Measurements from ENCODE around the gene ITIH4. TPM values are rescaled to one million over a fixed set of nuclear protein-coding genes. Genes with fewer than 3 reads are reported as not detected.

The ITIH4 gene
- total RNA-seq, 1 experiment from 2014 or later = 4.1 TPM

DNA sequence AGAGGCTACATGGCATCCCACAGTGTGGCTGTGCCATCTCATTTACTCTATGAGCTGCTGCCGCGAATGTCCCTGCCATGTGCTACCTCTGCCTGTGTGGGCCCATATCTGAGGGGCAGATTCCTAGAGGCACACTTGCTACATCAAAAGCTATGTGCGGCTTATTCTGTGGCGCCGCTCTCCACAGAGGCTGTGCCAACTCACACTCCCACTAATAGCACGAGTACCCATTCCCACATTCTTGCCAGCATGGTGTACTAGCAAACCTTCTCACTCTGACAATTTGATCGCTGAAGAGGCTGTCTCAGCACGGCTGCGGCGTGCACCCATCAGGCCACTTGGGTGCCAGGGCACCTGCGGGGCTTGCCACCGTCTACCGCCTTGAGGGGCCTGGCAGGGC lies 35.5 kb upstream of the ITIH4 start:
- no peak for DNase-seq
- ChIA-PET POLR2A (no interaction called here), CTCF (no interaction called here)
- Mint-ChIP-seq H3K27me3 (ENCODE audit: insufficient read depth, unreplicated experiment) (no peaks in the 10 kb centered on the region), H3K27ac (ENCODE audit: unreplicated experiment) (no peak overlapping the region), H3K4me1 (ENCODE audit: low read depth, unreplicated experiment) (no peaks in the 10 kb centered on the region), H3K4me3 (ENCODE audit: unreplicated experiment) (no peak overlapping the region), H3K36me3 (ENCODE audit: insufficient read depth, unreplicated experiment) (peaks cover 13% of the 10 kb centered on the region), H3K9me3 (ENCODE audit: unreplicated experiment) (peaks cover 14% of the 10 kb centered on the region)
- H3K4me3 ChIP-seq (ENCODE audit: low read depth, low read length) = no peak overlapping the region
- intact Hi-C loops (cut with micrococcal nuclease; ENCODE audit: unreplicated experiment) = no loop called here
- no peaks in the 10 kb centered on the region for H3K27me3 ChIP-seq (replicated peaks; ENCODE audit: control insufficient read depth, insufficient read depth, low read length)
- no TSS peak for BruUV-seq (replicated peaks)
- no peaks in the 10 kb centered on the region for H3K36me3 ChIP-seq (ENCODE audit: control insufficient read depth, insufficient read depth, low read length)
- TF ChIP-seq, protein P1, sequence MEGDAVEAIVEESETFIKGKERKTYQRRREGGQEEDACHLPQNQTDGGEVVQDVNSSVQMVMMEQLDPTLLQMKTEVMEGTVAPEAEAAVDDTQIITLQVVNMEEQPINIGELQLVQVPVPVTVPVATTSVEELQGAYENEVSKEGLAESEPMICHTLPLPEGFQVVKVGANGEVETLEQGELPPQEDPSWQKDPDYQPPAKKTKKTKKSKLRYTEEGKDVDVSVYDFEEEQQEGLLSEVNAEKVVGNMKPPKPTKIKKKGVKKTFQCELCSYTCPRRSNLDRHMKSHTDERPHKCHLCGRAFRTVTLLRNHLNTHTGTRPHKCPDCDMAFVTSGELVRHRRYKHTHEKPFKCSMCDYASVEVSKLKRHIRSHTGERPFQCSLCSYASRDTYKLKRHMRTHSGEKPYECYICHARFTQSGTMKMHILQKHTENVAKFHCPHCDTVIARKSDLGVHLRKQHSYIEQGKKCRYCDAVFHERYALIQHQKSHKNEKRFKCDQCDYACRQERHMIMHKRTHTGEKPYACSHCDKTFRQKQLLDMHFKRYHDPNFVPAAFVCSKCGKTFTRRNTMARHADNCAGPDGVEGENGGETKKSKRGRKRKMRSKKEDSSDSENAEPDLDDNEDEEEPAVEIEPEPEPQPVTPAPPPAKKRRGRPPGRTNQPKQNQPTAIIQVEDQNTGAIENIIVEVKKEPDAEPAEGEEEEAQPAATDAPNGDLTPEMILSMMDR (IDR thresholded peaks at IDR 0.05; ENCODE audit: insufficient read depth in 1 of 2, low read depth in 1 of 2, low read length in 1 of 2, severe bottlenecking in 1 of 2, unreplicated experiment in 1 of 2) = no peak
- H3K4me1 ChIP-seq = no peaks in the 10 kb centered on the region
- no peaks in the 10 kb centered on the region for H3K9me3 ChIP-seq

DNA sequence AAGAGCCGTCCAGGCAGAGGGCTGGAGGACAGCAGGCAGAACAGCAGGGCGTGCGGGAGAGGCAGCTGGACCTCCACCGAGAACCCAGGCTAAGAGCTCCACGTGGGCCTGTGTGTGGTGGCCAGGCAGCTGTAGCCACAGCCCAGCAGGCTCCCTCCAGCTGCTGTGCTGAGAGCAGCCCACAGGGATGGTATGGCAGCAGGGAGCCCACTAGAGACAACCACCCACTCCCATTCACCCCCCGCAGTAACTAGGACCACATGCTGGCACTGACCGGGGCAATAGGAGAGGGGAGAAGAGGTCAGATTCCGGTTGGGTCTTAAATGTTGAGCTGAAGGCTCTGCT lies 29.9 kb upstream of the ITIH4 start:
- TF ChIP-seq, protein P1 (IDR thresholded peaks at IDR 0.05; ENCODE audit: insufficient read depth in 1 of 2, low read depth in 1 of 2, low read length in 1 of 2, severe bottlenecking in 1 of 2, unreplicated experiment in 1 of 2) = no peak
- no peak overlapping the region for H3K4me3 ChIP-seq (ENCODE audit: low read depth, low read length)
- intact Hi-C loops (cut with micrococcal nuclease; ENCODE audit: unreplicated experiment) = no loop called here
- no peaks in the 10 kb centered on the region for H3K4me1 ChIP-seq
- no peaks in the 10 kb centered on the region for H3K27me3 ChIP-seq (replicated peaks; ENCODE audit: control insufficient read depth, insufficient read depth, low read length)
- POLR2A ChIA-PET = no interaction called here
- no peak for DNase-seq
- Mint-ChIP-seq H3K4me3 (ENCODE audit: unreplicated experiment) (no peak overlapping the region), H3K36me3 (ENCODE audit: insufficient read depth, unreplicated experiment) (peaks cover 2% of the 10 kb centered on the region), H3K4me1 (ENCODE audit: low read depth, unreplicated experiment) (no peaks in the 10 kb centered on the region), H3K27ac (ENCODE audit: unreplicated experiment) (no peak overlapping the region), H3K27me3 (ENCODE audit: insufficient read depth, unreplicated experiment) (no peaks in the 10 kb centered on the region), H3K9me3 (ENCODE audit: unreplicated experiment) (peaks cover under 1% of the 10 kb centered on the region)
- CTCF ChIA-PET = no interaction called here
- H3K36me3 ChIP-seq (ENCODE audit: control insufficient read depth, insufficient read depth, low read length) = no peaks in the 10 kb centered on the region
- no TSS peak for BruUV-seq (replicated peaks)
- H3K9me3 ChIP-seq = no peaks in the 10 kb centered on the region

DNA sequence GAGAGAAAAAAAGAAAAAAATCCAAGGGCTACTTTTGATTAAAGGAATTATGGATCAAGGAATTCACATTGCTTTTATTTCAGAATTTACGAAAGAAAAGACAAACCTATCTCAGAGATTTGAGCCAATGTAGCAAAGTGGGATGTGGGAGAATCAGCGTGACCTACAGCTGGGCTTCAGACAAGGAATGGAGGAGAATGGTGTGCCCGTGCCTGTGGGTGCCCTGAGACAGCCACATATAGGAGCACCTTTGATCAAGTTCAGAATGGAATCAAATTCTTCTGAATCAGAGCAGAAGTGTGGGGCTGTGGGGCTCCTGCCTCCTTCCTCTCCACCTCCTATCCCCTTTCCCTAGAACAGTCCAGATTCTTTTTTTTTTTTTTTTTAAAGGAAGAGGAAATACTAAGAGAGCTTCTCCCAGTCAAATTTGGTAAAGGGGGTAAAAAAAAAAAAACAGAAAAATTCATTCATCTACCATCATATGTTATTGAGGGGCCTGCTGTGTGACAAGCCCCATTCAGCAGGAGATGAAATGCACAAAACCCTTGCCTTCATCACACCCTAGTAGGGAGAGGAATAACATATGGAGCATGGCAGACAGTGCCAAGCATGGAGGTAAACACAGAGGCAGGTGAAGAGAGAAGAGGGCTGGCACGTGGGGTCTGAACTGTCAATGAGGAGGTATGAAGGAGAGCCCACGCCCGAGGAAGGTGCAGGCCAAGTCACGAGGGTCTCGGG lies 29.4 kb upstream of the ITIH4 start:
- Histone ChIP-seq H3K36me3 (ENCODE audit: control insufficient read depth, insufficient read depth, low read length) (no peaks in the 10 kb centered on the region), H3K4me3 (ENCODE audit: low read depth, low read length) (no peak overlapping the region), H3K4me1 (no peaks in the 10 kb centered on the region), H3K9me3 (no peaks in the 10 kb centered on the region), H3K27me3 (replicated peaks; ENCODE audit: control insufficient read depth, insufficient read depth, low read length) (no peaks in the 10 kb centered on the region)
- Mint-ChIP-seq H3K27ac (ENCODE audit: unreplicated experiment) (no peak overlapping the region), H3K4me3 (ENCODE audit: unreplicated experiment) (no peak overlapping the region), H3K4me1 (ENCODE audit: low read depth, unreplicated experiment) (no peaks in the 10 kb centered on the region), H3K9me3 (ENCODE audit: unreplicated experiment) (no peaks in the 10 kb centered on the region), H3K27me3 (ENCODE audit: insufficient read depth, unreplicated experiment) (no peaks in the 10 kb centered on the region), H3K36me3 (ENCODE audit: insufficient read depth, unreplicated experiment) (no peaks in the 10 kb centered on the region)
- no TSS peak for BruUV-seq (replicated peaks)
- TF ChIP-seq, protein P1 (IDR thresholded peaks at IDR 0.05; ENCODE audit: insufficient read depth in 1 of 2, low read depth in 1 of 2, low read length in 1 of 2, severe bottlenecking in 1 of 2, unreplicated experiment in 1 of 2) = no peak
- no peak for DNase-seq
- CTCF ChIA-PET = no interaction called here
- intact Hi-C loops (cut with micrococcal nuclease; ENCODE audit: unreplicated experiment) = no loop called here
- POLR2A ChIA-PET = no interaction called here
